Stomach (tissue), 9 donors: Measurements from ENCODE around the gene AGAP3. TPM values are rescaled to one million over a fixed set of nuclear protein-coding genes. Genes with fewer than 3 reads are reported as not detected.
A peak's percentile ranks its signal among the peaks of the same experiment; 100 is the strongest.

Experiments used
- DNase-seq, 2 donors: peaks; one replicate each; pipeline versions ENCODE4 v3.0.0 to v3.0.0-alpha.2; 2013 to 2019
- H3K27ac ChIP-seq, 5 donors: fragments of 200-600 bp in 4 of 5; sonication (generic) in 4 of 5; one replicate each; pipeline ENCODE4 v1.5.1; 2013 to 2019; ENCODE audit warnings: mild to moderate bottlenecking in 1 of 5, moderate library complexity in 1 of 5
- H3K27me3 ChIP-seq, 3 donors: fragments of 200-600 bp; sonication (generic); one replicate each; pipeline ENCODE4 v1.5.1; 2017 to 2019; ENCODE audit warnings: mixed run types in 1 of 3
- H3K36me3 ChIP-seq, 4 donors: fragments of 200-600 bp; sonication (generic); 1 replicate in 3 of 4; 2 replicates in 1 of 4; pipeline ENCODE4 v1.5.1; 2016 to 2019
- H3K4me1 ChIP-seq, 4 donors: fragments of 200-600 bp; sonication (generic); one replicate each; pipeline ENCODE4 v1.5.1; 2016 to 2019
- H3K4me3 ChIP-seq, 4 donors: fragments of 200-600 bp; sonication (generic) in 3 of 4; one replicate each; pipeline ENCODE4 v1.5.1; 2016 to 2019; ENCODE audit warnings: mild to moderate bottlenecking in 1 of 4
- H3K9me3 ChIP-seq, 4 donors: fragments of 200-600 bp; sonication (generic); one replicate each; pipeline ENCODE4 v1.5.1; 2016 to 2019
- CTCF ChIP-seq, 7 experiments: fragments of 450-650 bp in 4 of 7; fragments of 200-600 bp in 3 of 7; sonication (generic) in 3 of 7; IDR thresholded peaks; one replicate each; pipeline ENCODE4 v1.5.1; 2016 to 2019; ENCODE audit warnings: antibody characterized with exemption in 7 of 7, control low read depth in 2 of 7, mild to moderate bottlenecking in 1 of 7
- EP300 ChIP-seq: sonication (generic); formaldehyde crosslinking; IDR thresholded peaks from one replicate; pipeline ENCODE4 v1.6.1; 2017; ENCODE audit warnings: antibody characterized with exemption
- POLR2A ChIP-seq, 4 donors: fragments of 450-650 bp; IDR thresholded peaks; one replicate each; pipeline ENCODE4 v1.6.1; 2016; ENCODE audit warnings: antibody characterized with exemption in 4 of 4, control low read depth in 2 of 4, mild to moderate bottlenecking in 1 of 4, moderate library complexity in 1 of 4
- POLR2AphosphoS5 ChIP-seq, 3 donors: sonication (generic); formaldehyde crosslinking; IDR thresholded peaks; one replicate each; pipeline ENCODE4 v1.6.1; 2016; ENCODE audit warnings: antibody characterized with exemption in 3 of 3
- WGBS, 5 donors: extraction: QIAGEN DNeasy Blood & Tissue Kit in 3 of 5; methylation state at CpG; one replicate each; pipeline versions ENCODE4 v1.1.5 to v1.1.7; 2013 to 2018; 5-methylcytosine and 5-hydroxymethylcytosine counted together
- intact Hi-C: fragments of 100-400 bp; cut with DNase I; formaldehyde crosslinking; loops from one replicate; pipeline ENCODE4 v1.15.1; 2023; ENCODE audit warnings: low total_unique reads
- polyA plus RNA-seq, 3 donors: library from polyadenylated mRNA; stranded (reverse); fragments of 200-250 nt; gene quantifications; one replicate each; pipeline ENCODE4 v1.2.3, GENCODE V29; 2013
- total RNA-seq, 5 donors: library from RNA; depleted of rRNA; stranded (reverse); fragments of >200 nt; gene quantifications; one replicate each; pipeline versions ENCODE4 v1.1.0 to v1.2.3, GENCODE V29; 2014 to 2016
- donor health status: healthy with polysubstance abuse.
- donor health status: Bipolar disorder and iron deficiency.
- donor health status: healthy.

AGAP3 gene
- total and polyA plus RNA-seq, 8 donors: 32.5 to 342 (median 53.3) TPM

GRCh38 chr7:151135866-151136843 lies 49.9 kb downstream of the AGAP3 start:
- Histone ChIP-seq H3K4me3 (no peak overlapping the region), H3K27me3 (no peaks in the 10 kb centered on the region), H3K4me1 (no peaks in the 10 kb centered on the region), H3K9me3 (no peaks in the 10 kb centered on the region), H3K36me3 (peaks cover 42 to 100% (median 99%) of the 10 kb centered on the region in 4 donors), H3K27ac (no peak overlapping the region)
- WGBS, 5 donors: 88 to 95% (median 94%) methylated on average over 33 of the region's 33 CpGs
- peak in 1 of 2 donors; percentile 1 for DNase-seq
- intact Hi-C loops: no loop called here
- TF ChIP-seq POLR2AphosphoS5 (IDR thresholded peaks at IDR 0.05): no peak
- TF ChIP-seq EP300: no peak
- TF ChIP-seq POLR2A (IDR thresholded peaks at IDR 0.05): no peak
- TF ChIP-seq CTCF (IDR thresholded peaks at IDR 0.05): no peak

GRCh38 chr7:151137076-151137675 lies 50.9 kb downstream of the AGAP3 start:
- peaks cover 0 to 1% (median 0%) of the 10 kb centered on the region in 4 donors for H3K4me1 ChIP-seq
- no peak overlapping the region for H3K27ac ChIP-seq
- no peaks in the 10 kb centered on the region for H3K27me3 ChIP-seq
- no peaks in the 10 kb centered on the region for H3K9me3 ChIP-seq
- H3K4me3 ChIP-seq: no peak overlapping the region
- no peak for TF ChIP-seq CTCF (IDR thresholded peaks at IDR 0.05)
- TF ChIP-seq POLR2AphosphoS5 (IDR thresholded peaks at IDR 0.05): no peak
- TF ChIP-seq POLR2A (IDR thresholded peaks at IDR 0.05): no peak
- TF ChIP-seq EP300: no peak
- intact Hi-C loops: no loop called here
- H3K36me3 ChIP-seq: peaks cover 35 to 100% (median 99%) of the 10 kb centered on the region in 4 donors
- peak in 1 of 2 donors; percentile 18 for DNase-seq
- 87 to 94% (median 89%) methylated on average over 17 to 22 of the region's 22 CpGs for WGBS, 5 donors

GRCh38 chr7:151137791-151138152 lies 51.5 kb downstream of the AGAP3 start:
- intact Hi-C loops: no loop called here
- WGBS, 5 donors: 86 to 92% (median 91%) methylated on average over 7 to 11 of the region's 11 CpGs
- H3K4me1 ChIP-seq: peaks cover 0 to 7% (median 0%) of the 10 kb centered on the region in 4 donors
- H3K27me3 ChIP-seq: no peaks in the 10 kb centered on the region
- no peak overlapping the region for H3K4me3 ChIP-seq
- no peaks in the 10 kb centered on the region for H3K9me3 ChIP-seq
- no peak for TF ChIP-seq CTCF (IDR thresholded peaks at IDR 0.05)
- no peak for TF ChIP-seq EP300
- TF ChIP-seq POLR2A (IDR thresholded peaks at IDR 0.05): no peak
- no peak for TF ChIP-seq POLR2AphosphoS5 (IDR thresholded peaks at IDR 0.05)
- DNase-seq: peak in 1 of 2 donors; percentile 2
- H3K27ac ChIP-seq: no peak overlapping the region
- H3K36me3 ChIP-seq: peaks cover 37 to 100% (median 99%) of the 10 kb centered on the region in 4 donors

- Histone ChIP-seq H3K4me1 (peaks cover 0 to 10% (median 0%) of the 10 kb centered on the region in 4 donors), H3K9me3 (no peaks in the 10 kb centered on the region), H3K36me3 (peaks cover 38 to 100% (median 99%) of the 10 kb centered on the region in 4 donors), H3K27me3 (no peaks in the 10 kb centered on the region), H3K27ac (no peak overlapping the region), H3K4me3 (no peak overlapping the region)
- 86 to 93% (median 89%) methylated on average over 25 to 30 of the region's 30 CpGs for WGBS, 5 donors
- intact Hi-C loops: no loop called here
- DNase-seq: peak in 1 of 2 donors; percentile 9
- no peak for TF ChIP-seq POLR2A (IDR thresholded peaks at IDR 0.05)
- no peak for TF ChIP-seq CTCF (IDR thresholded peaks at IDR 0.05)
- TF ChIP-seq EP300: no peak
- no peak for TF ChIP-seq POLR2AphosphoS5 (IDR thresholded peaks at IDR 0.05)
These were observed 52.0 kb downstream of the AGAP3 start for GRCh38 chr7:151138153-151138851.
